ENCODE measurements around the gene NUDT21. TPM values are rescaled to one million over a fixed set of nuclear protein-coding genes. Genes with fewer than 3 reads are reported as not detected.

The NUDT21 gene
- total and polyA plus RNA-seq, 2 of the 8 experiments (the other 6 are each of a cell fraction or from before 2014, with no cell fraction given), result 78.1 to 277 TPM

GRCh38 chr16:56493126-56493525, 42.0 kb upstream of the NUDT21 start:
- H3K4me3 ChIP-seq (ENCODE audit: extremely low read depth in 1 of 4, insufficient read depth in 2 of 4, low read depth in 3 of 4, low read length in 4 of 4), result no peak overlapping the region
- H3K9ac ChIP-seq (replicated peaks in 1 of 4; ENCODE audit: extremely low read depth in 1 of 4, low read depth in 3 of 4, low read length in 3 of 4), result no peak overlapping the region
- H3K56ac ChIP-seq (replicated peaks; ENCODE audit: insufficient read length, low read depth, low read length), result no peak overlapping the region
- TF ChIP-seq CEBPB (IDR thresholded peaks at IDR 0.05; ENCODE audit: low read depth, low read length) (peak; percentile 42; the same call in 1 of the 2 replicates), HDAC2 (IDR thresholded peaks at IDR 0.05; ENCODE audit: borderline replicate concordance in 1 of 2, low read depth in 2 of 2, low read length in 2 of 2) (no peak), USF2 (IDR thresholded peaks at IDR 0.05; ENCODE audit: low read length) (no peak), TEAD4 (IDR thresholded peaks at IDR 0.05; ENCODE audit: low read depth, low read length) (0 out of 2 replicates have a peak, but pooled peaks have one; percentile 9)
- no peak overlapping the region for H4K5ac ChIP-seq (ENCODE audit: insufficient read length, low read depth, low read length)
- H2BK15ac ChIP-seq (ENCODE audit: low read length), result no peak overlapping the region
- no peak overlapping the region for H2AFZ ChIP-seq (ENCODE audit: low read length)
- H2BK5ac ChIP-seq (ENCODE audit: low read depth, low read length), result no peak overlapping the region
- H2BK120ac ChIP-seq (replicated peaks; ENCODE audit: low read depth, low read length), result no peak overlapping the region
- H3K36me3 ChIP-seq (ENCODE audit: control insufficient read depth in 2 of 4, insufficient read depth in 4 of 4, low read length in 3 of 4), result no peaks in the 10 kb centered on the region
- ChIA-PET POLR2A (ENCODE audit: partially characterized antibody) (no interaction called here), CTCF (ENCODE audit: partially characterized antibody) (no interaction called here)
- no peak overlapping the region for H3K14ac ChIP-seq (ENCODE audit: insufficient read length)
- no peaks in the 10 kb centered on the region for H3K79me1 ChIP-seq (ENCODE audit: low read depth, low read length)
- no peak overlapping the region for H3K4ac ChIP-seq (replicated peaks; ENCODE audit: insufficient read length, low read depth, low read length)
- no peaks in the 10 kb centered on the region for H3K9me3 ChIP-seq (ENCODE audit: insufficient read depth in 2 of 2, low read depth in 1 of 2, low read length in 1 of 2)
- H3K27me3 ChIP-seq (replicated peaks in 1 of 4; ENCODE audit: control insufficient read depth in 3 of 4, extremely low read depth in 1 of 4, insufficient read depth in 3 of 4, low read length in 3 of 4), result no peaks in the 10 kb centered on the region
- no peak for DNase-seq (ENCODE audit: low read depth in 1 of 2, low spot score in 2 of 2)
- H3K18ac ChIP-seq (ENCODE audit: extremely low read depth, low read length), result no peak overlapping the region
- H3K4me1 ChIP-seq (replicated peaks in 1 of 4; ENCODE audit: control insufficient read depth in 3 of 4, insufficient read depth in 4 of 4, low read length in 3 of 4), result no peaks in the 10 kb centered on the region
- FAIRE-seq, result no peak
- no peak overlapping the region for H2BK12ac ChIP-seq (ENCODE audit: low read depth, low read length)
- H2BK20ac ChIP-seq (ENCODE audit: low read length), result no peak overlapping the region
- no peak overlapping the region for H3K4me2 ChIP-seq (ENCODE audit: insufficient read depth in 1 of 2, low read depth in 2 of 2, low read length in 2 of 2)
- H3K79me2 ChIP-seq (ENCODE audit: control insufficient read depth in 1 of 2, insufficient read depth in 2 of 2, low read length in 2 of 2), result no peaks in the 10 kb centered on the region
- H2AK5ac ChIP-seq (ENCODE audit: low read depth, low read length), result no peak overlapping the region
- no peaks in the 10 kb centered on the region for H4K20me1 ChIP-seq (replicated peaks in 1 of 2; ENCODE audit: control insufficient read depth in 1 of 2, insufficient read depth in 2 of 2, low read length in 2 of 2)
- no peak overlapping the region for H3K27ac ChIP-seq (ENCODE audit: low read depth, low read length)
- WGBS, 2 experiments (ENCODE audit: extremely low coverage in 1 of 2, insufficient coverage in 1 of 2, insufficient read length in 1 of 2, insufficient replicate concordance in 2 of 2, low coverage in 1 of 2, low lambda C conversion rate in 2 of 2, missing lambda C conversion rate in 1 of 2), result 100% methylated on average over 2 of the region's 2 CpGs; no CpG with 5 or more reads in 1 of the 2 experiments
- no peak overlapping the region for H3K23ac ChIP-seq (ENCODE audit: insufficient read length)
- H3K23me2 ChIP-seq (ENCODE audit: low read depth, low read length), result no peaks in the 10 kb centered on the region
- H4K91ac ChIP-seq (replicated peaks; ENCODE audit: insufficient read length, low read length), result no peak overlapping the region
- no peak overlapping the region for H4K8ac ChIP-seq (ENCODE audit: extremely low read depth, insufficient read depth, low read length)

Data from H1 (cell line).